Ovary (tissue), 3 donors: ENCODE results near the gene GNAL.

Experiments
- EP300 ChIP-seq: sonication (generic); formaldehyde crosslinking; IDR thresholded peaks from one replicate; pipeline ENCODE4 v1.6.1; 2017; ENCODE audit warnings: antibody characterized with exemption
- POLR2A ChIP-seq: fragments of 450-650 bp; IDR thresholded peaks from one replicate; pipeline ENCODE4 v1.6.1; 2017; ENCODE audit warnings: antibody characterized with exemption, mild to moderate bottlenecking, moderate library complexity
- TF ChIP-seq, protein P1 (sequence below), 3 donors: fragments of 450-650 bp in 2 of 3; fragments of 200-600 bp in 1 of 3; IDR thresholded peaks; one replicate each; pipeline versions ENCODE4 v1.5.1 to v1.8.0; 2016 to 2022; ENCODE audit warnings: antibody characterized with exemption in 3 of 3, mild to moderate bottlenecking in 1 of 3
- donor health status: DM: no; HTN: no; CAD: no.

GRCh38 chr18:11862468-11863137 lies 173.5 kb downstream of the GNAL start:
- TF ChIP-seq POLR2A = no peak
- TF ChIP-seq, protein P1, sequence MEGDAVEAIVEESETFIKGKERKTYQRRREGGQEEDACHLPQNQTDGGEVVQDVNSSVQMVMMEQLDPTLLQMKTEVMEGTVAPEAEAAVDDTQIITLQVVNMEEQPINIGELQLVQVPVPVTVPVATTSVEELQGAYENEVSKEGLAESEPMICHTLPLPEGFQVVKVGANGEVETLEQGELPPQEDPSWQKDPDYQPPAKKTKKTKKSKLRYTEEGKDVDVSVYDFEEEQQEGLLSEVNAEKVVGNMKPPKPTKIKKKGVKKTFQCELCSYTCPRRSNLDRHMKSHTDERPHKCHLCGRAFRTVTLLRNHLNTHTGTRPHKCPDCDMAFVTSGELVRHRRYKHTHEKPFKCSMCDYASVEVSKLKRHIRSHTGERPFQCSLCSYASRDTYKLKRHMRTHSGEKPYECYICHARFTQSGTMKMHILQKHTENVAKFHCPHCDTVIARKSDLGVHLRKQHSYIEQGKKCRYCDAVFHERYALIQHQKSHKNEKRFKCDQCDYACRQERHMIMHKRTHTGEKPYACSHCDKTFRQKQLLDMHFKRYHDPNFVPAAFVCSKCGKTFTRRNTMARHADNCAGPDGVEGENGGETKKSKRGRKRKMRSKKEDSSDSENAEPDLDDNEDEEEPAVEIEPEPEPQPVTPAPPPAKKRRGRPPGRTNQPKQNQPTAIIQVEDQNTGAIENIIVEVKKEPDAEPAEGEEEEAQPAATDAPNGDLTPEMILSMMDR (IDR thresholded peaks at IDR 0.05) = no peak
- no peak for TF ChIP-seq EP300
